Midbrain (tissue), 1 donor: ENCODE results near the gene PNMA3.
"Not testable (repeated sequence)": the region's sequence is repeated elsewhere in the genome, so short reads cannot be mapped to it uniquely, and the experiment has no call there.

ENCODE experiments used
- DNase-seq: peaks from one replicate; lab custom pipeline; 2025; lab: John Stamatoyannopoulos, UW

PNMA3 gene

DNA sequence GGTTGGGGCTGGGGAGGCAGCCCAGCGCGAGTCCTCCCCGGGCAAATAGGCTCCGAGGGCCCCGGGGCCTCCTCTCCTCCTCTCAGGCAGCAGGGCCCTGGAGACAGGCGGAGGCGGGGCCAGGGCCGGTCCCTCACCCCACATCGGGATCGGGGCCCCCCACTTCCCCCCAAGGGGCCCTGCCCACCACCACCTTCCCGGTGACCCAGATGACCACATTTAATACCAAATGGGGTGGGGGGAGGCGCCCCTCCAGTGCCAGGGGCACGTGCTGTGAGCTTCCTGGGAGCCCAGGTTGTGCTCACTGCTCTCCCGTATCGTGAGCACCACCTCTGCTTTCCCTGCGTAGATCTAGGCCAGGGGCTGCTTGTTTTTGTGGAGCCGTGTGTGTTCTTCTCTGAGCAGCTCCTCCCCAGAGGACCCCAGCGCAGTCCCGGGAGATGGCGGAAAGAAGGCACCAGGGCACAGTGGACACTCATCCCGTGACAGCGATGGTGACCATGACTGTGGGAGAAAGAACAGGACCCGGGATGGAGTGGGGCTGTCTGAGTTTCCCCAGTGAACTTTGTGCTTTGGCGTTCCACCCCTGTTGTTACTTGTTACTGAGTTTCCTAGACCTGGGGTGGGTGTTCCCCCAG lies 18.1 kb downstream of the PNMA3 start:
- no peak for DNase-seq

DNA sequence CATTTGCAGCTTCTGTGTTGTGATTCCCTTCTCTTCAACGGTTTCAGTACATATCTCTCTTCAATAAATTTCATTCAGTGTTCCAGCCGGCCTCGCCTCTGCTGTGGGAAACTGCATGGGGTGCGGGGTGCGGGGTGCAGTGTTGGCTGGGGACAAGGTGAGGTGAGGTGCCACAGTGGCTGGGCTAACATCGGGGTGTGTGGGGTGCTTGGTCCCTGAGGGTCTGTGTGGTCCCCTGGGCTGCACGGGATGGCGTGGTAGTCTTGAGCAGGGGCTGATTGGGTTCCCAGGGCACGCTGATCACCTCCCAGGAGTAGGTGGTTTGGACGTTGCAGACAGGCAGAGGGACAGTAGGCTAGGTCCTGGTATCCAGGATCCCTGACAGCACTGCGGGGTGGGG lies 18.7 kb downstream of the PNMA3 start:
- DNase-seq, result no peak

DNA sequence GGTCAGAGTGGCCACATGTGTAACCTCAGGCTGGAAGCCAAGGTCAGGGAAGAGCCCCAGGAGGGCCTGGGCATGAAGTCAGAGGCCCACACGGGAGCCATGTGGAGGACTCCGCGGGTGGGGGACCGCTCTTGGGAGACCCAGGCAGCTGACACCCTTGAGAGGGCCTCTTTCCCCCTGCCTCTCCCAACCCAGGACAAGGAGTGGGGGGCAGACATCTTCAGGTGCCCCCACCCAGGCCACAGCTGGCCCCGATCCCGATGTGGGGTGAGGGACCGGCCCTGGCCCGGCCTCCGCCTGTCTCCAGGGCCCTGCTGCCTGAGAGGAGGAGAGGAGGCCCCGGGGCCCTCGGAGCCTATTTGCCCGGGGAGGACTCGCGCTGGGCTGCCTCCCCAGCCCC lies 19.1 kb downstream of the PNMA3 start:
- no peak for DNase-seq

DNA sequence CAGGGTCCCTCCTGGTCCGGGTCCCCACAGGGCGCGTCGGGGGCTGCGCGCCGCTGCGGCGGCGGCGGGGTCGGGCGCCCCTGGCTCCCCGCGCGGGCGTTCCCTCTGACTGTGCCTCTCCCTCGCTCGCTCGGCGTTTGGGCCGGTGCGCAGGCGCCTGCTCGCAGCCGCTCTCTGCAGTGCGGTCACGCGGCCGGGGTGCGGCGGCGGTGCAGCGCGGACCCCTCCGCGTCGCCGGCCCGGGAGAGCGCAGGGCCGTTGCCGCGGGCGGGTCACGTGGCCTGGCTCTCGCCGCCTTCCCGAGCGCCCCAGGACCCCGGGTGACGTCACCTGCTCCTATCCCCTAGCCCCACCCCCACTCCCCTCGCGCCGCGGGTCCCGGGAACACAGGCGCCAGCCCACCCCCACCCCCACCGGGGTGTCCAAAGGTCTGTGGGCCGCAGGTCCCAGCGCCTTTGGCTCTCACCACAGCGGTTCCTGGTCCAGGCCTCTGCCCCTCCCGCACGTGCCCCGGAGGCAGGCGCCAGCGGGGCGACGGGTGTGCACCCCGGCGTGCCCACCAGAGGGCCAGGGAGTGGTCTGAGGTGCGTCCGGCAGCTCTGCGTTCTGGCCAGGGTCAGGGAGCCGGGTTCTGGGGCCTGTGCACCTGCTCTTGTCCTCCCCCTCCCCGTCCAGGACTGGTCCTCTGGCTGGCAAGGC lies 21.3 kb downstream of the PNMA3 start:
- DNase-seq, result not testable (repeated sequence)

DNA sequence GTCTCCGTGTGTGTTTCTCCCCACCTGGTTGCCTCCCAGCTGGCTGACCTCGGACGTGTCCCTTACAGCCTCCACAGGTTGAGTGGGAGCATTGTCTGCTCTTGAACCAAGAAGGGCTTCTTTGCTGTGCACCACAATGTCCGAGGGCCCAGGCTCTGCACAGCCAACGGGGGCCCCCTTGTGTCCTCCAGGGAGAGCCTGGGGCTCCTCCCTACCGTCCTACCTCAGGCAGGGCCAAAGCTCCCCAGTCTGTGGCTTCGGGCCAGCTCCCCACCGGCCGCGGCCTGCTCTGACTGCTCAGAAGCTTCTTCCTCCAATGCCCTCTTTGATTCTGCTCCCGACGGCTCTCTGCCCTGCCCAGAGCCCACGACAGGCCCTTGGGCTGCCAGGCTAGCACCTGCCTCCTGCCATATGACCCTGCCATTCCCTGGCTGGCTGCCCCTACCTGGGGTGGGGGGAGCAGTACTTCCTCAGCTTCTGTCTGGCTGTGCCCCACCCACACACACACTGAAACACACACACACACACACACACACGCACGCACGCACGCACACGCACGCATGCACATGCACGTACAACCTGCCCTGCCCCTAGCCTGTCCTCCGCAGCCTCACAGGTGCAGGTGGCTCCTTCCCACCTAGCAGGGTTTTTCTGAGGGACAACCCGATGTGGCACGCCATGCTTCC lies 27.1 kb downstream of the PNMA3 start:
- not testable (repeated sequence) for DNase-seq

DNA sequence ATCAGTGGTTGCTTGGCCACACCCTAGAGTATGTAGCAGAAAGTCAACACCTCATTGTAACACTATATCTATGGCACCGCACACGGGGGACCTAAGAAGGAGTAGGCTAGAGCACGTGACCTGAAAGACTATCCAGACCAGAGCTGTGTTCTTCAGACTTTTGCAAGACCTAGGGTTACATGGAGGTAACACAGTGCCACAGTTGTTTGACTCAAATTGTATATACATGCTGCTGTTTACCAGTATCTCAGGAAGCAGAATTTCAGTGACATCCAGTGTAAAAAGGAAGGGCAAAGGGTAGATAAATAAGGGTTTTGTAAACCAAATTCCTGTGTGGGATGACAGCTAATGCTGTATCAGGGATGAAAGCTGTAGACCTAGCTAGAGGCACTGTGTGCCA lies 46.1 kb downstream of the PNMA3 start:
- DNase-seq, result no peak

DNA sequence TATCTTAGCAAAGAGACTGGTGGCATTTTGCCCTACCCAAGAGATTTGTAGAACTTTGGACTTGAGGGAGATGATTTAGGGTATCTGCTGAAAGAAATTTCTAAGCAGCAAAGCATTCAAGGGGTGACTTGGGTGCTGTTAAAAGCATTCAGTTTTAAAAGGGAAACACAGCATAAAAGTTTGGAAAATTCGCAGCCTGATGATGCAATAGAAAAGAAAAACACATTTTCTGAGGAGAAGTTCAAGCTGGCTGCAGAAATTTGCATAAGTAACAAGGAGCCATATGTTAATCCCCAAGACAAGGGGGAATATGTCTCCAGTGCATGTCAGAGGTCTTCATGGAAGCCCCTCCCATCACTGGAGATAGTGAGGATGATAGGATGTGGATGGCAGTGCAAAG lies 48.7 kb downstream of the PNMA3 start:
- DNase-seq, result not testable (repeated sequence)

DNA sequence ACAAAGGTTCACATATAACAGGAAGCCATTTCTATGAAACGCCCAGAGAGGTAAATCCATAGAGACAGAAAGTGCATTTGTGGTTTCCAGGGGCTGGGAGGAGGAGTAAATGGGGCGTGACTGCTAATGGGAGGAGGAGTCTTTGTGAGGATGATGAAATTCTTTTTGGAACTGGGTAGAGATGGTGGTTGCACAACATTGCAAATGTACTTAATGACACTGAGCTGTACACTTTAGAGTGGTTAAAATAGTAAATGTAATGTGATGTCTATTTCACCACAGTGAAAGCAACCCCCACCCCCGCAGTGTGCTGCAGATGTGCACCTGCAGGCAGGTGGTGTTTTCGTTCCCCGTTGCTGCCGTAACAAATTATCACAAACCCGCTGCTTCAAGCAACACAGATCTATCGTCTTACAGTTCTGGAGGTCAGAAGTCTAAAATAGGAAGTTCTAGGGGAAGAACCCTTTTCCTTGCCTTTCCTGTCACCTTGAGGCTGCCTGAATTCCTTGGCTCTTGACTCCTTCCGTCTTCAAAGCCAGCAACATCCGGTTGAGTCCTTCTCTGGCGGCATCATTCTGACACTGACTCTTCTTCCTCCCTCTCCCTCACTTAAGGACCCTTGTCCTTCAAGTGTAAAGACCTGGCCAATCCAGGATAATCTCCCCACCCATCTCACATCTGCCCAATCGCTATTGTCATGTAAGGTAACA lies 50.0 kb downstream of the PNMA3 start:
- DNase-seq, result not testable (repeated sequence)
